Suprapubic skin (tissue), 4 donors: ENCODE data around the gene LIPC. TPM values are rescaled to one million over a fixed set of nuclear protein-coding genes. Genes with fewer than 3 reads are reported as not detected.

Experiments used
- DNase-seq, 2 donors: peaks; one replicate each; pipeline ENCODE4 v3.0.0-alpha.2; 2019; ENCODE audit warnings: low spot score in 2 of 2
- H3K27ac ChIP-seq: fragments of 200-600 bp; sonication (generic); one replicate; pipeline ENCODE4 v1.5.1; 2019
- H3K27me3 ChIP-seq: fragments of 200-600 bp; sonication (generic); one replicate; pipeline ENCODE4 v1.5.1; 2019
- H3K36me3 ChIP-seq: fragments of 200-600 bp; sonication (generic); one replicate; pipeline ENCODE4 v1.5.1; 2019
- H3K4me1 ChIP-seq: fragments of 200-600 bp; sonication (generic); one replicate; pipeline ENCODE4 v1.5.1; 2019
- H3K4me3 ChIP-seq: fragments of 200-600 bp; sonication (generic); one replicate; pipeline ENCODE4 v1.5.1; 2019; ENCODE audit warnings: mild to moderate bottlenecking
- H3K9me3 ChIP-seq: fragments of 200-600 bp; sonication (generic); one replicate; pipeline ENCODE4 v1.5.1; 2019
- EP300 ChIP-seq: sonication (generic); formaldehyde crosslinking; IDR thresholded peaks from one replicate; pipeline ENCODE4 v1.6.1; 2017; ENCODE audit warnings: antibody characterized with exemption
- POLR2A ChIP-seq, 2 donors: fragments of 450-650 bp; IDR thresholded peaks; one replicate each; pipeline ENCODE4 v1.6.1; 2017; ENCODE audit warnings: antibody characterized with exemption in 2 of 2, mild to moderate bottlenecking in 2 of 2, moderate library complexity in 2 of 2
- POLR2AphosphoS5 ChIP-seq, 3 donors: sonication (generic); formaldehyde crosslinking; IDR thresholded peaks; one replicate each; pipeline ENCODE4 v1.6.1; 2017; ENCODE audit warnings: antibody characterized with exemption in 3 of 3
- WGBS: methylation state at CpG from one replicate; pipeline ENCODE4 v1.1.5; 2018; 5-methylcytosine and 5-hydroxymethylcytosine counted together
- total RNA-seq, 4 donors: library from RNA; depleted of rRNA; stranded (reverse); fragments of >200 nt; gene quantifications; one replicate each; pipeline ENCODE4 v1.1.0, GENCODE V29; 2016
- TF ChIP-seq, protein P1 (sequence below), 2 donors: fragments of 200-600 bp in 1 of 2; fragments of 450-650 bp in 1 of 2; sonication (generic) in 1 of 2; IDR thresholded peaks; one replicate each; pipeline ENCODE4 v1.5.1; 2016 to 2019; ENCODE audit warnings: antibody characterized with exemption in 2 of 2, mild to moderate bottlenecking in 1 of 2, moderate library complexity in 1 of 2

LIPC gene
- total RNA-seq, 4 donors from 2014 or later, result 0.26 to 0.96 TPM; not detected in 2

- H3K4me1 ChIP-seq, result peaks cover 6% of the 10 kb centered on the region
- H3K27me3 ChIP-seq, result no peaks in the 10 kb centered on the region
- WGBS, result 96% methylated on average over 6 of the region's 6 CpGs
- H3K36me3 ChIP-seq, result no peaks in the 10 kb centered on the region
- DNase-seq, result no peak
- H3K27ac ChIP-seq, result no peak overlapping the region
- H3K4me3 ChIP-seq, result no peak overlapping the region
- TF ChIP-seq POLR2A (IDR thresholded peaks at IDR 0.05) (no peak), POLR2AphosphoS5 (IDR thresholded peaks at IDR 0.05) (no peak), EP300 (no peak)
- TF ChIP-seq, protein P1, sequence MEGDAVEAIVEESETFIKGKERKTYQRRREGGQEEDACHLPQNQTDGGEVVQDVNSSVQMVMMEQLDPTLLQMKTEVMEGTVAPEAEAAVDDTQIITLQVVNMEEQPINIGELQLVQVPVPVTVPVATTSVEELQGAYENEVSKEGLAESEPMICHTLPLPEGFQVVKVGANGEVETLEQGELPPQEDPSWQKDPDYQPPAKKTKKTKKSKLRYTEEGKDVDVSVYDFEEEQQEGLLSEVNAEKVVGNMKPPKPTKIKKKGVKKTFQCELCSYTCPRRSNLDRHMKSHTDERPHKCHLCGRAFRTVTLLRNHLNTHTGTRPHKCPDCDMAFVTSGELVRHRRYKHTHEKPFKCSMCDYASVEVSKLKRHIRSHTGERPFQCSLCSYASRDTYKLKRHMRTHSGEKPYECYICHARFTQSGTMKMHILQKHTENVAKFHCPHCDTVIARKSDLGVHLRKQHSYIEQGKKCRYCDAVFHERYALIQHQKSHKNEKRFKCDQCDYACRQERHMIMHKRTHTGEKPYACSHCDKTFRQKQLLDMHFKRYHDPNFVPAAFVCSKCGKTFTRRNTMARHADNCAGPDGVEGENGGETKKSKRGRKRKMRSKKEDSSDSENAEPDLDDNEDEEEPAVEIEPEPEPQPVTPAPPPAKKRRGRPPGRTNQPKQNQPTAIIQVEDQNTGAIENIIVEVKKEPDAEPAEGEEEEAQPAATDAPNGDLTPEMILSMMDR (IDR thresholded peaks at IDR 0.05), result no peak
- no peaks in the 10 kb centered on the region for H3K9me3 ChIP-seq
These were observed 33.1 kb upstream of the LIPC start for GRCh38 chr15:58398643-58399042.

DNA sequence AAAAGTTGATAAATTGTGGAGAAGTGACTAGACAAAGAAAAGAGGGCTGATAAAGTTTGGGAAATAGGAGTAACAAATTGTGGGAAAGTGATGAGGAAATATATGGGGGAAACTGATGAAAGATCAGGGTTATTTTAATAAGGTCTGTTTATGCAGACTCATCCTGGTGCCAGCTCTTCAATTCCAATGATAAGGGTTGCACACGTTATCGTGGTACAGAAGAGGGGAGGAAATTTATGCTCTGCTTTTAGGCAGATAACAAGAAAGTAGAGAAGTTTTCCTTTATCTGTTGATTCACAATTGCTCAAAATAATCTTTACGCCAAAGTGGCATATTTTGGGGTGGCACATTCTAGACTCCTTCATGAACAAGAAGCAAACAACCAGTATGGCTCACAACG is 32.1 kb upstream of the LIPC start:
- H3K4me1 ChIP-seq, result peaks cover 6% of the 10 kb centered on the region
- no peak overlapping the region for H3K4me3 ChIP-seq
- H3K36me3 ChIP-seq, result no peaks in the 10 kb centered on the region
- H3K27ac ChIP-seq, result no peak overlapping the region
- no peak for DNase-seq
- WGBS, result 79% methylated on average over 4 of the region's 4 CpGs
- TF ChIP-seq POLR2A (IDR thresholded peaks at IDR 0.05) (no peak), EP300 (no peak), POLR2AphosphoS5 (IDR thresholded peaks at IDR 0.05) (no peak)
- TF ChIP-seq, protein P1 (IDR thresholded peaks at IDR 0.05), result no peak
- H3K9me3 ChIP-seq, result no peaks in the 10 kb centered on the region
- H3K27me3 ChIP-seq, result no peaks in the 10 kb centered on the region

- Histone ChIP-seq H3K9me3 (no peaks in the 10 kb centered on the region), H3K4me1 (peaks cover 6% of the 10 kb centered on the region), H3K27me3 (no peaks in the 10 kb centered on the region), H3K27ac (no peak overlapping the region), H3K4me3 (no peak overlapping the region), H3K36me3 (no peaks in the 10 kb centered on the region)
- TF ChIP-seq EP300, result no peak
- TF ChIP-seq, protein P1 (IDR thresholded peaks at IDR 0.05), result no peak
- TF ChIP-seq POLR2AphosphoS5 (IDR thresholded peaks at IDR 0.05), result no peak
- TF ChIP-seq POLR2A (IDR thresholded peaks at IDR 0.05), result no peak
- WGBS, result 91% methylated on average over 6 of the region's 6 CpGs
- DNase-seq, result no peak
These were observed 30.5 kb upstream of the LIPC start for GRCh38 chr15:58401276-58401675.

DNA sequence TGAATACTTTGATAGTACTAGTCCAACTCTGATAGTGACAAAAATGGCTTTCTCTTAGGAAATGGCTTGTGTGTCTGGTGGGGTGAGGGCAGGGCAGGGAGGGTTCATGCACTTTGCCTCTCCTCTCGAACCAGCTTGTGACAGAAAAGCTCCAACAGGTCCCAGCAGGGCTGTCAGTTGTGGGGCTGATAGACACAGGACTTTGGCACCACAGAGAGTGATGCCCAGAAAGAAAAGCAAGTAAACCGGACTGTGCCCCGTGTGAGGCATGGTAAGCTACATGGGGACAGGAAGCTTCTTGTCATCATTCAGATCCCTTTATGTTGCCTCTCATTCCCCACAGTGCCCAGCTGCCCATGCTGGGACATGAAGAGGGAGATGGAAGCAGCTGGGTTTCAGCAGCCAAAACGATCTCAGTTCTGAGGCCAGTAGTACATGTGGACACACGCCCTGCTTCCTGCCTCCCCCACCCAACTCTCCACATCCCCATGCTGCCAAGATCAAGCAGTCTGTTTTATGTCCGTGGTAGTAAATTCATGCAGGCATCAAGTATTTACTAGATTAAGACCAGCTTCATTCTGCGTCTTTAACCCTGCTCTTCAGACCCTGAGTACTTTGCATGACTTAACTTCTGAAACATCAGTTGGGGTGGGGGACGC is 29.7 kb upstream of the LIPC start:
- H3K4me3 ChIP-seq, result no peak overlapping the region
- no peaks in the 10 kb centered on the region for H3K9me3 ChIP-seq
- no peaks in the 10 kb centered on the region for H3K36me3 ChIP-seq
- H3K4me1 ChIP-seq, result peaks cover 6% of the 10 kb centered on the region
- H3K27ac ChIP-seq, result no peak overlapping the region
- 45% methylated on average over 8 of the region's 8 CpGs for WGBS
- H3K27me3 ChIP-seq, result no peaks in the 10 kb centered on the region
- no peak for TF ChIP-seq POLR2A (IDR thresholded peaks at IDR 0.05)
- no peak for TF ChIP-seq EP300
- TF ChIP-seq, protein P1 (IDR thresholded peaks at IDR 0.05), result no peak
- DNase-seq, result no peak

- WGBS, result 89% methylated on average over 4 of the region's 4 CpGs
- Histone ChIP-seq H3K4me3 (no peak overlapping the region), H3K4me1 (peaks cover 6% of the 10 kb centered on the region), H3K27ac (no peak overlapping the region), H3K27me3 (no peaks in the 10 kb centered on the region), H3K36me3 (no peaks in the 10 kb centered on the region), H3K9me3 (no peaks in the 10 kb centered on the region)
- DNase-seq, result no peak
- TF ChIP-seq EP300 (no peak), POLR2A (IDR thresholded peaks at IDR 0.05) (no peak), POLR2AphosphoS5 (IDR thresholded peaks at IDR 0.05) (no peak)
- TF ChIP-seq, protein P1 (IDR thresholded peaks at IDR 0.05), result no peak
These were observed 28.2 kb upstream of the LIPC start for GRCh38 chr15:58403581-58403980.
